ENCODE data around the gene PNPLA2.

The PNPLA2 gene

DNA sequence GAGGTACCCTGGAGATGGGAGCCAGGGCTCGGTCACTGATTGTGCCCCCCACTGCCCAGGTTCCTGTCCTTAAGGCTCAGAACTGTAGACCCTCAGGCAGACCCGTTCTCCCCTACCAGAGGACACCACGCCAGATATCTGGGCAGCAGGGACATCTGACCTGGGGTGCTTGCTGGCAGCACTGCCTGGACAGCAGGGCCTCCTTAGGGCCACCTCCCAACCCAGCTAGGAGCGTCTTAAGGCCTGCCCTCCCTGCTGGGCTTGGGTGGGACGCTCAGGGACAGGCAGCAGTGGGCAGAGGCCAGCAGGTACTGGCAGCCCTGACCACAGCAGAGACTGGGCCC is 20.5 kb downstream of the PNPLA2 start:
- H3K4me3 ChIP-seq (ENCODE audit: low read depth, low read length) = no peak overlapping the region
- no peak for DNase-seq (ENCODE audit: low read depth, low spot score)
- ChIA-PET CTCF (interaction anchor here (1.8 kb wide), 1 partner anchor 8 kb away, joined by 7 read pairs; no protein-coding TSS in a partner anchor), POLR2A (interaction anchor here (2.9 kb wide), 1 partner anchor 20 kb away, joined by 12 read pairs; the partner anchor contains the start of gene PNPLA2)
- TF ChIP-seq, protein P1, sequence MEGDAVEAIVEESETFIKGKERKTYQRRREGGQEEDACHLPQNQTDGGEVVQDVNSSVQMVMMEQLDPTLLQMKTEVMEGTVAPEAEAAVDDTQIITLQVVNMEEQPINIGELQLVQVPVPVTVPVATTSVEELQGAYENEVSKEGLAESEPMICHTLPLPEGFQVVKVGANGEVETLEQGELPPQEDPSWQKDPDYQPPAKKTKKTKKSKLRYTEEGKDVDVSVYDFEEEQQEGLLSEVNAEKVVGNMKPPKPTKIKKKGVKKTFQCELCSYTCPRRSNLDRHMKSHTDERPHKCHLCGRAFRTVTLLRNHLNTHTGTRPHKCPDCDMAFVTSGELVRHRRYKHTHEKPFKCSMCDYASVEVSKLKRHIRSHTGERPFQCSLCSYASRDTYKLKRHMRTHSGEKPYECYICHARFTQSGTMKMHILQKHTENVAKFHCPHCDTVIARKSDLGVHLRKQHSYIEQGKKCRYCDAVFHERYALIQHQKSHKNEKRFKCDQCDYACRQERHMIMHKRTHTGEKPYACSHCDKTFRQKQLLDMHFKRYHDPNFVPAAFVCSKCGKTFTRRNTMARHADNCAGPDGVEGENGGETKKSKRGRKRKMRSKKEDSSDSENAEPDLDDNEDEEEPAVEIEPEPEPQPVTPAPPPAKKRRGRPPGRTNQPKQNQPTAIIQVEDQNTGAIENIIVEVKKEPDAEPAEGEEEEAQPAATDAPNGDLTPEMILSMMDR (IDR thresholded peaks at IDR 0.05; ENCODE audit: insufficient read depth, low read length, missing control alignments) = no peak

DNA sequence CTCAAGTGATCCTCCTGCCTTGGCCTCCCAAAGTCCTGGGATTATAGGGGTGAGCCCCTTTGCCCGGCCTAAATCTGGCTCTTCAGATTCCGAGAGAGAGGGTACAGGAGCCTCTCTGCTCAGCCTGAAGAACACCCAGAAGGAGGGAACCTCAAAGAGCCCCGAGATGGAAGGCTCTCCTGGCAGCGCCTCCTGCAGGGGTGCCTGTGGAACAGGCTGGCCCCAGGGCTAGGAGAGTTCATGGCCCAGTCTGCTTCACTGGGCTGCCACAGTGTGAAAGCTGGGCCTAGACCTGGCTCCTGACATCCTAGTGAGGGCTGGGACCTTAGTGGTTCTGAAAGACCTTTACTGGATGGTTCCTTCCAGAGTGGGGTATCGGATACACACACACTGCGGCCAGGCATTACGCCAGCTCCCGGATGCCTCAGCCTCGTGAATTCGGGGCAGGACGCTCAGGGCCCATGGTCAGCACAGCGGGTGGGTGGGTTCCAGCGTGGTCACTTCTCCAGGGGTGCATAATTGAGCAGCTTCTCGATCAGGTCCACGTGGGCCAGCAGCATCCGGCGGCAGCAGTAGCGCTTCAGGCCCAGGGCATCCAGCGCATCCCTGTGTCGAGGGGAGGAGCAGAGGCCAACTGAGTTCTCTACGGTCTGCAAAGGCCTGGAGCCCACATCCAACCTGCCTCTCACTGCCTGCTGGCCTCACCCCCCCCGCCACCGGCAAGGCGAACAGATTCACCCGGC is 21.3 kb downstream of the PNPLA2 start:
- peak overlapping the region; percentile 86 for H3K4me3 ChIP-seq (ENCODE audit: low read depth, low read length)
- no peak for DNase-seq (ENCODE audit: low read depth, low spot score)
- TF ChIP-seq, protein P1 (IDR thresholded peaks at IDR 0.05; ENCODE audit: insufficient read depth, low read length, missing control alignments) = peak; percentile 35
- CTCF ChIA-PET = interaction anchor here (1.8 kb wide), 1 partner anchor 9 kb away, joined by 7 read pairs; no protein-coding TSS in a partner anchor
- POLR2A ChIA-PET = interaction anchor here (1.0 to 2.9 kb wide), 2 partner anchors 10 to 20 kb away, joined by 3 to 12 read pairs; partner anchors contain the start of gene PNPLA2

DNA sequence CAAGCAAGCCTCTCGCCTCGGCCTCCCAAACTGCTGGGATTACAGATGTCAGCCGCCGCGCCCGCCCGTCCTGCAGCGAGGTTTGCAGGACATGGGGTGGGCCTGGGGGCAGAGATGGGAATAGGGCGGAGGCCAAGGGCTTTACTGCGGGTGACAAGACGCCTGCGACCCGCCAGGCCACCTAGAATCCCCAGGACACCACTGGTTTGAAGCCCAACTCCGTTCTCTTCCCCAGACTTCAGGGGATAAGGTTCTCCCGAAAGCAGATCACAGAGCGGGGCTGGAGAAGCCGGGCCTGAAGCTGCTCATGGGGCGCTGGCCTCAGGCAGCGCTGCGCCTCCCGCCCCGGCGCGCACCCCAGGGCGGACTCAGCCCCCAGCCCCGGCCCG is 23.3 kb downstream of the PNPLA2 start:
- ChIA-PET CTCF (no interaction called here), POLR2A (interaction anchor here (0.6 to 7.7 kb wide), 2 partner anchors 10 to 17 kb away, joined by 3 to 109 read pairs; partner anchors contain the start of genes CD151 and CRACR2B)
- TF ChIP-seq, protein P1 (IDR thresholded peaks at IDR 0.05; ENCODE audit: insufficient read depth, low read length, missing control alignments) = no peak
- DNase-seq (ENCODE audit: low read depth, low spot score) = no peak
- peak overlapping the region; percentile 86 for H3K4me3 ChIP-seq (ENCODE audit: low read depth, low read length)

DNA sequence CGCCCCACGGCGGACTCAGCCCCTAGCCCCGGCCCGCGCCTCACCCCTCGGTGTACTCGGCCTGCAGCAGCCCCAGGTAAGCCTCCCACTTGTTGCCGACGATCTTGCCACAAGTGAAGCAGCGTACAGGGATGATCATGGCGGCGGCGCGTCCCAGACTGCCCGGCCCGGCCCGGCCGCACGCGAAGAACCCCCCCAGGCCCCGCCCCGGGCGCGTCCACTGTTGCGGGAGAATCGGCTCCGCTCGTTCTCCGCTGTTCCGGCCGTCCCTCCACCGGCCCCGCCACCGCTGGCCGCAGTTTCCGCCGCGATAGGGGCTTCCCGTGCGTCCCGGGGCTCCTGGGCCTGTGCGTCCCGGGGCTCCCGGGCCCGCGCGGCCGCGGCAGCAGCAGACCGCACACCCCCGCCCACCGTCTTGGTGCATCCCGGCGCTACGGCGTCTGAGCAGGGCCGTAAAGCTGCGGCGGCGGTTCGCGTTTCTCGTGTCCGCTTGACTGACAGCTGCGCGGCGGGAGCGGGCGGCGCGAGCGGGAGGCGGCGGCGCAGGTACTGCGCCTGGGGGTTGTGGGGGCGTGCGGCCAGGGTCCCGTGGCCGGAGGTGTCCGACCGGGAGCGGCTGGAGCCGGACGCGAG is 23.8 kb downstream of the PNPLA2 start, which contains the start of the genes POLR2L and TSPAN4:
Gene POLR2L (minus strand): TSS at position 160 of the 633 bp plus-strand sequence. CDS start 21 bp downstream, at position 139.
Gene TSPAN4 (plus strand): TSS at position 483 of the 633 bp plus-strand sequence. CDS start 7,453 bp downstream, outside the sequence.
- no peak for DNase-seq (ENCODE audit: low read depth, low spot score)
- TF ChIP-seq, protein P1 (IDR thresholded peaks at IDR 0.05; ENCODE audit: insufficient read depth, low read length, missing control alignments) = no peak
- CTCF ChIA-PET = interaction anchor here (1.3 kb wide), 2 partner anchors 133 to 209 kb away, joined by 3 to 4 read pairs; no protein-coding TSS in a partner anchor
- POLR2A ChIA-PET = interaction anchor here (0.8 to 7.7 kb wide), 6 partner anchors 11 to 46 kb away, joined by 4 to 109 read pairs (median 6); partner anchors contain the start of genes CD151, CRACR2B, PNPLA2 and RPLP2
- H3K4me3 ChIP-seq (ENCODE audit: low read depth, low read length) = peak within 1 kb of the TSS; percentile 86

DNA sequence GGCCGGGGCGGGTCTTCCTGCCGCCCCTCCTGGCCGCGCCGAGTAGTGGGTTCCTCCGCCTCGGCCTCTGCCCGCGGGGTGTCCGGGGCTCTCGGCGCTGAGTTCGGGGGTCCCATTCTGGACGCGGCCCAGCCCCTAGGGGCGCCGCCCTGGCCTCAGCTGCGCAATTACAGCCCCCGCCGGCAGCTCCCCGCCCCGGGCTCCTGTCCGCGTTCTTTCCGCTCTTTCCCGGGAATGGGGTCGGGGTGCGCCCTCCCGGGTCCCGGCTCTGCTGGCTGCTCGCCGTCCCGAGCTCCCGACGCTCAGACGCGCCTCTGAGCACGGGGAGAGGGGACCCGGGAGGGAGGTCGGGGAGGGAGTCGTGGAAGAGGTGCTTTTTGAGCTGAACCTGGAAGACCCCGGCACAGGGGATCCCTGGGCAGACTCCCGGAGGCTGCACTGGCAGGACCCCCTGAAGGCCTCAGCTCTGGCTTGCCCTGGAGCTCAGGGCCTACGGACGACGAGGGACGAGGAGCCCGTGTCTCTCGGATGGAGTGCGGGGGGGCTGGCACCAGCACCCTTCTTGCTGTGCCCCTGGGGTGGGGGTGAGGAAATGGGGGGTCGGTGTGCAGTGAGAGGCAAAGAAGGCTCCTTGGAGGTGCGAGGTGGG is 24.5 kb downstream of the PNPLA2 start:
- ChIA-PET CTCF (interaction anchor here (0.6 to 1.3 kb wide), 3 partner anchors 41 to 208 kb away, joined by 3 to 4 read pairs (median 4); no protein-coding TSS in a partner anchor), POLR2A (interaction anchor here (0.6 to 7.7 kb wide), 8 partner anchors 11 to 46 kb away, joined by 3 to 109 read pairs (median 5); partner anchors contain the start of genes CD151, CRACR2B, PNPLA2 and RPLP2)
- TF ChIP-seq, protein P1 (IDR thresholded peaks at IDR 0.05; ENCODE audit: insufficient read depth, low read length, missing control alignments) = no peak
- no peak for DNase-seq (ENCODE audit: low read depth, low spot score)
- peak overlapping the region; percentile 86 for H3K4me3 ChIP-seq (ENCODE audit: low read depth, low read length)

All from AG04449 (cell line).